ENCODE measurements around the gene PILRA. TPM values are rescaled to one million over a fixed set of nuclear protein-coding genes. Genes with fewer than 3 reads are reported as not detected.
"Not testable (repeated sequence)": the region's sequence is repeated elsewhere in the genome, so short reads cannot be mapped to it uniquely, and the experiment has no call there.

PILRA gene
- total RNA-seq, 1 donor from 2014 or later: 6.7 TPM

DNA sequence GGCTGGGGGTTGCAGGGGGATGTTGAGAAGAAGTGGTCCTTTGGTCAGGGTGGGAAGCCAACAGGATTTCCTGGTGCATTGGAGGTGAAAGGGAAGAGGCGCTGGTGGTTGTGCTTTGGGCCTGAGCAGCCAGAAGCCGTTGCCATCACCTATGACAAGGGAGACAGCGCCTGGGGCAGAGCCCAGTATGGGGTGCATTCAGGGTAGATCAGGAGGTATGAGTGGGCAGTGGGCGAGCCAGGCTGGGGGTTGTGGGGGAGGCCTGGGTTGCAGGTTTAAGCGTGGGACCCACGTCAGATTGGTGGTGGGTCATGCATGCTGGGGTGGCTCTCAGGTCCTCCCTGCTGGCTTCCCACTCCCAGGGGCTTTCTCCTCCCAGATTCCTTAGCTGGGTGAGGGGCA is 21.6 kb upstream of the PILRA start:
- Mint-ChIP-seq H3K27me3 (ENCODE audit: low read depth) (no peaks in the 10 kb centered on the region), H3K4me3 (no peak overlapping the region), H3K36me3 (peaks cover 29% of the 10 kb centered on the region), H3K9me3 (no peaks in the 10 kb centered on the region), H3K27ac (no peak overlapping the region), H3K4me1 (no peaks in the 10 kb centered on the region)
- TF ChIP-seq, protein P1, sequence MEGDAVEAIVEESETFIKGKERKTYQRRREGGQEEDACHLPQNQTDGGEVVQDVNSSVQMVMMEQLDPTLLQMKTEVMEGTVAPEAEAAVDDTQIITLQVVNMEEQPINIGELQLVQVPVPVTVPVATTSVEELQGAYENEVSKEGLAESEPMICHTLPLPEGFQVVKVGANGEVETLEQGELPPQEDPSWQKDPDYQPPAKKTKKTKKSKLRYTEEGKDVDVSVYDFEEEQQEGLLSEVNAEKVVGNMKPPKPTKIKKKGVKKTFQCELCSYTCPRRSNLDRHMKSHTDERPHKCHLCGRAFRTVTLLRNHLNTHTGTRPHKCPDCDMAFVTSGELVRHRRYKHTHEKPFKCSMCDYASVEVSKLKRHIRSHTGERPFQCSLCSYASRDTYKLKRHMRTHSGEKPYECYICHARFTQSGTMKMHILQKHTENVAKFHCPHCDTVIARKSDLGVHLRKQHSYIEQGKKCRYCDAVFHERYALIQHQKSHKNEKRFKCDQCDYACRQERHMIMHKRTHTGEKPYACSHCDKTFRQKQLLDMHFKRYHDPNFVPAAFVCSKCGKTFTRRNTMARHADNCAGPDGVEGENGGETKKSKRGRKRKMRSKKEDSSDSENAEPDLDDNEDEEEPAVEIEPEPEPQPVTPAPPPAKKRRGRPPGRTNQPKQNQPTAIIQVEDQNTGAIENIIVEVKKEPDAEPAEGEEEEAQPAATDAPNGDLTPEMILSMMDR (IDR thresholded peaks at IDR 0.05; ENCODE audit: unreplicated experiment): no peak
- no peak for DNase-seq (ENCODE audit: low spot score in 2 of 2, unreplicated experiment in 2 of 2)

DNA sequence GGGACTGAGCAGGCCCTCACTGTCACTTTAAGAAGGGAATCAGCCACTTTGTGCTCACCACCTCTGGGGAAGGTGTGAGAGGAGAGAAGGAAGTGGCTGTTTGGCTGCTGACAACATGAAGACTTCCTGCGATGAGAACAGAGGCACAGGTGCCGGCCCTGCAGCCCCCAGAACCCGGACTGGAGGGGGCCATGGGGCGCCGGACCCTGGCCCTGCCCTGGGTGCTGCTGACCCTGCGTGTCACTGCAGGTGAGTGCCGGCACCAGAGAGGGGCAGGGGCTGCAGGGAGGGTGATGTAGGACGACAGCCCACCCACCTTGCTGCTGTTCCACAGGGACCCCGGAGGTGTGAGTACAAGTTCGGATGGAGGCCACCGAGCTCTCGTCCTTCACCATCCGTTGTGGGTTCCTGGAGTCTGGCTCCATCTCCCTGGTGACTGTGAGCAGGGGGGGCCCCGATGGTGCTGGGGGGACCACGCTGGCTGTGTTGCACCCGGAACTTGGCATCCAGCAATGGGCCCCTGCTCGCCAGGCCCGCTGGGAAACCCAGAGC is 21.0 kb upstream of the PILRA start:
- not testable (repeated sequence) for DNase-seq (ENCODE audit: low spot score in 2 of 2, unreplicated experiment in 2 of 2); H3K27ac Mint-ChIP-seq; H3K9me3 Mint-ChIP-seq; H3K4me3 Mint-ChIP-seq; H3K4me1 Mint-ChIP-seq; H3K27me3 Mint-ChIP-seq (ENCODE audit: low read depth)
- peaks cover 24% of the 10 kb centered on the region for H3K36me3 Mint-ChIP-seq

DNA sequence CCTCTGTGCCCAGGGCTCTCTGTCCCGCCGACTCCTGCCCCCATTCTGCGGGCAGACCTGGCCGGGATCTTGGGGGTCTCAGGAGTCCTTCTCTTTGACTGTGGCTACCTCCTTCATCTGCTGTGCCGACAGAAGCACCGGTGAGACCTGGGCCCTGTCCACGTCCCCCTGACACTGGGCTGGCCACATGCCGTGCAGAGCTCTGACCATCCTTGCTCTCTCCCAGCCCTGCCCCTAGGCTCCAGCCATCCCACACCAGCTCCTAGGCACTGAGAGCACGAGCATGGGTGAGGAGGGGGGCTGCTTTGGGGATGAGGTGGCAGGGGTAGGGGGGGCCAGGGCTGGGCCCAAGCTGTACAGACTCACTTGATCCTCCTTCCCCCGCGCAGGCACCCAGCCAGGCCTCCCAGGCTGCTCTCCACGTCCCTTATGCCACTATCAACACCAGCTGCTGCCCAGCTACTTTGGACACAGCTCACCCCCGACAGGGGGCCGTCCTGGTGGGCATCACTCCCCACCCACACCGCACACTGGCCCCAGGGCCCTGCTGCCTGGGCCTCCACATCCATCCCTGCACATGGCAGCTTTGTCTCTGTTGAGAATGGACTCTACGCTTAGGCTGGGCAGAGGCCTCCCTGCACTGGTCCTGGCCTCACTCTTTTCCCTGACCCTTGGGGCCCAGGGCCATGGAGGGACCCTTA is 20.2 kb upstream of the PILRA start:
- H3K9me3 Mint-ChIP-seq: no peaks in the 10 kb centered on the region
- DNase-seq (ENCODE audit: low spot score in 2 of 2, unreplicated experiment in 2 of 2): no peak
- peaks cover 18% of the 10 kb centered on the region for H3K36me3 Mint-ChIP-seq
- H3K4me1 Mint-ChIP-seq: no peaks in the 10 kb centered on the region
- TF ChIP-seq, protein P1 (IDR thresholded peaks at IDR 0.05; ENCODE audit: unreplicated experiment): no peak
- H3K27ac Mint-ChIP-seq: no peak overlapping the region
- no peak overlapping the region for H3K4me3 Mint-ChIP-seq
- no peaks in the 10 kb centered on the region for H3K27me3 Mint-ChIP-seq (ENCODE audit: low read depth)

DNA sequence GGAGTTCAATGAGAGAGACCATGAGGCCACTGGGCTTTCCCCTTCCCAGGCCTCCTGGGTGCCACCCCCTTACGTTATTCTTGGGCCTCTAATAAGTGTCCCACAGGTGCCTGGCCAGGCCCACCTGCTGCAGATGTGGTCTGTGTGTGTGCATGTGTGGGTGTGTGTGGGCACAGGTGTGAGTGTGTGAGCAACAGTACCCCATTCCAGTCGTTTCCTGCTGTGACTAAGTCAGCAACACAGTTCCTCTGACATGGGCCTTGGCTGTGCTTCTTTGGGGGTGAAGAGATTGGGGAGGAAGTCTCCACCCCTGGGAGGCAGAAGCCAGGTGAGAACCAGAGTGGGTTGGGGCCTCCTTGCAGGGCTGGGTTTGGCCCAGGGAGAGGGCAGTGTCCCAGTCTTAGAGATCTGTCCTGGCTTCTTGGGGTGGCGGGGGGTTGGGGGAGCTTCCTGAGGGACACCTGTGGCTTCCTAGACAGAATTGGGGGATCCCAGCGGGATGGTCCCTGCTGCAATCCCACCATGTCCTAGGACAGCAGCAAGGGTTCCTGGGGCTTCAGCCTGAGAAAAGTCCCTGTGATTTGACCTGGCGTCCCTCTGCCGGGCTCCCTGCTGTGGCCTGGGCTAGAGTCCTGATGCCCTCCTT is 19.5 kb upstream of the PILRA start:
- Mint-ChIP-seq H3K4me1 (no peaks in the 10 kb centered on the region), H3K9me3 (no peaks in the 10 kb centered on the region), H3K4me3 (no peak overlapping the region), H3K27ac (no peak overlapping the region), H3K36me3 (peaks cover 16% of the 10 kb centered on the region), H3K27me3 (ENCODE audit: low read depth) (no peaks in the 10 kb centered on the region)
- DNase-seq (ENCODE audit: low spot score in 2 of 2, unreplicated experiment in 2 of 2): no peak
- TF ChIP-seq, protein P1 (IDR thresholded peaks at IDR 0.05; ENCODE audit: unreplicated experiment): no peak

DNA sequence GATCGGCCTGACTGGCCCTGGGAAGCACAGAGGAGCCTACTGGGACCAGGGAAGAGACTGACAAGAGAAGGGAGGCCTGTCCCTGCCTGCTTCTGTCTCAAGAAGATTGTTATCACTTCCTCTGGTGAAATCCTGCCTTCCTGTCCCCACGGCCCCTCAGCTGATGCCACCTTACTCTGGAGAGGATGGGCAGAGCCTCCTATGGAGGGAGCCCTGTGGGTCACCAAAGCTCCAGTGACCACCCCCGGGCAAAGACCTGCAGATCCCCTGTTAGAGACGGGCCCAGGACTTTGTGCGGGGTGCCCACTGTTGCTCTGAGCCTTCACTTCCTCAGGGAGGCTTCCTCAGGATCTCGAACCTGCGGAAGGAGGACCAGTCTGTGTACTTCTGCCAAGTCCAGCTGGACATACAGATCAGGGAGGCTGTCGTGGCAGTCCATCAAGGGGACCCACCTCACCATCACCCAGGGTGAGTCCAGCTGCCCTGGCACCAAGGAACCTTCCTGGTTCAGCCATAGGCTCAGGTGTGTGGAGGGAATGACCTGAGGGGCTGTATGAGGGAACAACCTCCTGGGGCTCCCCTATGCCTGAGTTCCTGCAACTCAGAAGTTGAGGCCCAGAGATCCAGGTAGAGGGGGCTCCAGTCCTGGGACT is 16.7 kb upstream of the PILRA start:
- H3K4me1 Mint-ChIP-seq: no peaks in the 10 kb centered on the region
- TF ChIP-seq, protein P1 (IDR thresholded peaks at IDR 0.05; ENCODE audit: unreplicated experiment): no peak
- no peaks in the 10 kb centered on the region for H3K9me3 Mint-ChIP-seq
- H3K4me3 Mint-ChIP-seq: no peak overlapping the region
- H3K27me3 Mint-ChIP-seq (ENCODE audit: low read depth): no peaks in the 10 kb centered on the region
- peaks cover 19% of the 10 kb centered on the region for H3K36me3 Mint-ChIP-seq
- no peak overlapping the region for H3K27ac Mint-ChIP-seq
- no peak for DNase-seq (ENCODE audit: low spot score in 2 of 2, unreplicated experiment in 2 of 2)

DNA sequence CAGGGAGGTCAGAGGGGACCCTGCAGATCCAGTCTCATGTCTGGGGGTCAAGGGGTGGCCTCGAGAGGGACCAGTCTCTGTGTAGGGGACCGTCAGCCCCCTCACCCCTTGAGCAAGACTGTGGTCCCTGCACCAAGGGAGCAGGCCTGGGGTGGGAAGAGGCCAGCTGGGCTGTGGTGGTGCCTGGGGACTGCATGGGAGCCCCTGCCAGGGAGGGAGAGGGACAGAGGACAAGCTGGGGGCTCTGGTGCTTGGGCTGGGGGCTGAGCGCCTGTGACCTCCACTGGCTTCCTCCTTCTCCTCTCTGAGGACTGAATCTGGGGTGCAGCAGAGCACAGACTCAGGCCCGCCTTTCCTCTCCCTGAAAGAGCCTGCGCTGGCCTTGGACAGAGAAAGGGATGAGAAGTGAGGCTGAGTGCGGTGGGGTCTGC is 16.1 kb upstream of the PILRA start:
- Mint-ChIP-seq H3K4me1 (no peaks in the 10 kb centered on the region), H3K4me3 (no peak overlapping the region), H3K36me3 (peaks cover 22% of the 10 kb centered on the region), H3K27ac (no peak overlapping the region), H3K9me3 (no peaks in the 10 kb centered on the region), H3K27me3 (ENCODE audit: low read depth) (no peaks in the 10 kb centered on the region)
- no peak for DNase-seq (ENCODE audit: low spot score in 2 of 2, unreplicated experiment in 2 of 2)
- TF ChIP-seq, protein P1 (IDR thresholded peaks at IDR 0.05; ENCODE audit: unreplicated experiment): no peak
